Measurements from ENCODE around the gene ZNF808.
"Not testable (repeated sequence)": the region's sequence is repeated elsewhere in the genome, so short reads cannot be mapped to it uniquely, and the experiment has no call there.

ZNF808 gene

DNA sequence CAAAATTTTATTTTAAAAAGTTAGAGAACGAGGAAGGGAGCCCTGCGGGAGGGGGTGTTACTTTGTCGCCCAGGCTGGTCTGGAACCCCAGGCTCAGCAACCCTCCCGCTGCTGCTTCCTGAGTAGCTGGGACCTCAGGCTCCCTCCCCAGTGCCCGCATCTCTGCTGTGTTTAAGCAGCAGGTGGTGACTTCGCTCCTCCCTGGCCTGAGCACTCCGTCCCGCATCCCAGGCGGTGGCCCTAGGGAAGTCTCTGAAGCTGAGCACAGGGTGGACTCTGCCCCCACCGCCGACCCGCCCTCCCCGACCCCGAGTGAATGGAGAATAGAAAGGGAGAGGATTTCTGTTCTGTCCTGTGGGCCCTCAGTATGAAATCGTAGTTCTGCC lies 73.2 kb downstream of the ZNF808 start:
- DNase-seq: no peak

DNA sequence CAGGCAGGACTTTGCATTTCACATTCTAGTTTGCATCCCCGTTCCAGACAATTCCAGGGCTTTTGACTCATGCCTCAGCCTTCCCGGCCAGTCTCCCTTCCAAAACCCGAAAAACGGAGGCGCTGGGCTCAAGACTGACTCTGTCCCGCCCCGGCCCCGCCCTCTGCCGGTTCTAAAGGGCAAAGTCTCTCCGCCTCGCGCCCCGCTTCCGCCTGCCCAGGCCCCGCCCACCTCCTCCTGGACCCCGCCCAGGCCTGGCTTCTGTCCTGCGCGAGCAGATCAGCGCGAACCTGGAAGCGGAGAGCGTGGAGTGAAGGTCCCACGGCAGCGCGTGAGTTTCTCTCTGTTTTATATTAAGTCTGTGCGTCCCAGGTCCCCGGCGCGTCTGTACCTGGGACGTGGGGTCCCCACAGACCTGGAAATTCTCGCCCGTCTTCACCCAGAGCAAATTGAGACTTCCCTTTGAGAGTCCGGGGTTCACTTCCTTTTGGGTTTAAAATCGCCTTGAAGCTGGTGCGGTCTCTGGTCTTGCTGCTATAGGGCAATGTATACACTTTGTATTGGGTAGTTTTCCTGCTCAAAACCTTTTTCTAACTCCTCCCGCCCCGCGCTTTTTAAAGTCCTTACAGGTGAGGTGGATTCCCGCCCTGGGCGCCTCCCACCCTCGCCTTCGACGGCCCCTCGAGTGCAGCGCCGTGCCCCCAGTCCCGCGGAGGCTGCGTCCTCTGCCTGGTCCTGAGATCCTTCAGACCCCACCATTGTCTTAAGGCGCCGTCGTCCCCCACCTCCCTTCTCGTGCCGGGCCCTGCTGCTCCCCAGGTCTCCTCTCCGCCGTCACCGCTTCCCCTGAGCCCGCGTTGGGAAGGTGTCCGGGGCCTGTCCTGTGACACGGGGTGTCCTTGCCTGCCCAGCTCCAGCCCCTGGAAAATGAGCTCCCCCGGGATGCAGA lies 73.8 kb downstream of the ZNF808 start:
- DNase-seq: peak; percentile 92

DNA sequence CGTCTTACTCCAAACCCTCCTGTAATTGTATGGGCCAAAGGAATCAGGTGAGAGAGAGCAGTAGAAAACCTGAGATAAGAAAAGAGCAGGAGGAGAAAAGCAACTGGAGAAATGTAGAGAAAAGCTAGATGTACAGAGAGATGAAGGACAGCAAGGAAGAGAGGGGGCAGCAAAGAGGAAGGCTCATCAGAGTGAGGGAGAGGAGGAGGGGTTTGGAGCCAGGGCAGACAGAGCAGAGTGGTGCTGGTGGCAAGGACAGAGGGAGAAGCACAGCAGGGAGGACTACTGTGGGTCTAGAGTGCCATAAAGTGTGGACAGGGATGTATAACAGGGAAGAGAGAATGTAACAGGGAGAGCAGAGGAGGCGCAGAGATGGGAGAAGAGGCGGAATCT lies 74.5 kb downstream of the ZNF808 start:
- DNase-seq: not testable (repeated sequence)

DNA sequence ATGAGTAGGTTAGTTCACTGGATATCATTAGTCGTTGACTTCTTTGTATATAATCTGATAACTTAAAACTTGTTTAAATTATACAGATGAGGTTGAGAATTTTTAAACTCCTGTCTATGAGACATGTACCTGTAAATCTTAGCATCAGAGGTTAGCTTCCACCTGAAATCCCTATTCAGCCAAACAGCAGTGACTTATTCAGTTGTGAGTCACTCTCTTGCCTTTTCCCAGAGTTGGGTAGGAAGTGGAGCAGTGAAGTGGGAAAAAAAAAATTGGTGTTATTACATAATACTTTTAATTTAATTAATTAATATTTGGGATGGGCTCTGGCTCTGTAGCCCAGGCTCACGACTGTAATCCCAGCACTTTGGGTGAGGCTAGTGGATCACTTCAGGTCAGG lies 75.5 kb downstream of the ZNF808 start:
- DNase-seq: no peak

DNA sequence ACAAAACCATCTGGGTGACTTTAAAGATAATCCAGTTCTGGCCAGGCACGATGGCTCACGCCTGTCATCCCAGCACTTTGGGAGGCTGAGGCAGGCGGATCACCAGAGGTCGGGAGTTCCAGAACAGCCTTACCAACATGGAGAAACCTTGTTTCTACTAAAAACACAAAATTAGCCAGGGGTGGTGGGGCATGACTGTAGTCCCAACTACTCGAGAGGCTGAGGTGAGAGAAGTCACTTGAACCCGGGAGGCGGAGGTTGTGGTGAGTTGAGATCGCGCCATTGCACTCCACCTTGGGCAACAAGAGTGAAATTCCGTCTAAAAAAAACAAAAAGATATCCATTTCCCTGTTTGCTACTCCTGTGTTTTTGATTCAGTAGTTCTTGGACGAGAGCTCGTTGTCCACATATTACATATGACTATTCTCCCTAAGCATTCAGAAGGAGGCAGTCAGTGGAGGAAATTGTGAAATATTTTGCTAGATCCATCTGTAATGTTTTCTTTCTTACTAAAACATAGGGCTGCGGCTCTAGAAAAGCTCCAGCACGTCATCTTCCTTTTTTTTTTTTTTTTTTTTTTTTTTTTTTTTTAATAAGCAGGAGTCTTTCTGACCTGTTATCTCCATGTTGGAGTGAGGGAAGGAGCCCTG lies 76.2 kb downstream of the ZNF808 start:
- DNase-seq: no peak

Measured in CD4-positive, alpha-beta T cell treated with Interleukin-10 for 1 hour (primary cell).